Duodenal mucosa (tissue), 2 donors: ENCODE data around the gene PHACTR1.

ENCODE experiments used
- H3K27ac ChIP-seq: one replicate; pipeline ENCODE4 v1.7.0; 2013; ENCODE audit warnings: low read depth, low read length
- H3K27me3 ChIP-seq, 2 donors: one replicate each; pipeline ENCODE4 v1.7.0; 2013; ENCODE audit warnings: low read length in 2 of 2, control low read depth in 1 of 2; ENCODE audit not compliant: insufficient read depth in 2 of 2, control insufficient read depth in 1 of 2
- H3K36me3 ChIP-seq, 2 donors: one replicate each; pipeline ENCODE4 v1.7.0; 2013; ENCODE audit warnings: low read length in 2 of 2, control low read depth in 1 of 2; ENCODE audit not compliant: insufficient read depth in 2 of 2, control insufficient read depth in 1 of 2
- H3K4me1 ChIP-seq, 2 donors: one replicate each; pipeline ENCODE4 v1.7.0; 2013; ENCODE audit warnings: low read length in 2 of 2, control low read depth in 1 of 2; ENCODE audit not compliant: insufficient read depth in 2 of 2, control insufficient read depth in 1 of 2
- H3K4me3 ChIP-seq, 2 donors: one replicate each; pipeline ENCODE4 v1.7.0; 2013; ENCODE audit warnings: low read length in 2 of 2, low read depth in 1 of 2
- H3K9ac ChIP-seq, 2 donors: one replicate each; pipeline ENCODE4 v1.7.0; 2013; ENCODE audit warnings: low read length in 2 of 2, low read depth in 1 of 2
- H3K9me3 ChIP-seq, 2 donors: one replicate each; pipeline ENCODE4 v1.7.0; 2013; ENCODE audit warnings: low read length in 2 of 2, control low read depth in 1 of 2; ENCODE audit not compliant: control insufficient read depth in 1 of 2

Gene PHACTR1

GRCh38 chr6:13247627-13248026, 531.1 kb downstream of the PHACTR1 start:
- Histone ChIP-seq H3K4me3 (no peak overlapping the region), H3K36me3 (no peaks in the 10 kb centered on the region), H3K27ac (no peak overlapping the region), H3K9me3 (no peaks in the 10 kb centered on the region), H3K9ac (no peak overlapping the region), H3K4me1 (no peaks in the 10 kb centered on the region), H3K27me3 (no peaks in the 10 kb centered on the region)

GRCh38 chr6:13248053-13248452, 531.5 kb downstream of the PHACTR1 start:
- H3K4me3 ChIP-seq, result no peak overlapping the region
- H3K27me3 ChIP-seq, result no peaks in the 10 kb centered on the region
- no peak overlapping the region for H3K9ac ChIP-seq
- H3K27ac ChIP-seq, result no peak overlapping the region
- H3K4me1 ChIP-seq, result no peaks in the 10 kb centered on the region
- H3K36me3 ChIP-seq, result no peaks in the 10 kb centered on the region
- H3K9me3 ChIP-seq, result no peaks in the 10 kb centered on the region

GRCh38 chr6:13248584-13248985, 532.0 kb downstream of the PHACTR1 start:
- Histone ChIP-seq H3K27ac (no peak overlapping the region), H3K4me3 (no peak overlapping the region), H3K9ac (no peak overlapping the region), H3K36me3 (no peaks in the 10 kb centered on the region), H3K27me3 (no peaks in the 10 kb centered on the region), H3K4me1 (no peaks in the 10 kb centered on the region), H3K9me3 (no peaks in the 10 kb centered on the region)

GRCh38 chr6:13248994-13249393, 532.4 kb downstream of the PHACTR1 start:
- Histone ChIP-seq H3K9ac (no peak overlapping the region), H3K9me3 (no peaks in the 10 kb centered on the region), H3K27me3 (no peaks in the 10 kb centered on the region), H3K4me3 (no peak overlapping the region), H3K36me3 (no peaks in the 10 kb centered on the region), H3K27ac (no peak overlapping the region), H3K4me1 (no peaks in the 10 kb centered on the region)

- Histone ChIP-seq H3K4me3 (no peak overlapping the region), H3K36me3 (no peaks in the 10 kb centered on the region), H3K9me3 (no peaks in the 10 kb centered on the region), H3K9ac (no peak overlapping the region), H3K27me3 (no peaks in the 10 kb centered on the region), H3K27ac (no peak overlapping the region), H3K4me1 (no peaks in the 10 kb centered on the region)
These were observed 533.2 kb downstream of the PHACTR1 start for GRCh38 chr6:13249817-13250216.

GRCh38 chr6:13250703-13251102, 534.1 kb downstream of the PHACTR1 start:
- Histone ChIP-seq H3K27me3 (no peaks in the 10 kb centered on the region), H3K4me1 (no peaks in the 10 kb centered on the region), H3K9ac (no peak overlapping the region), H3K36me3 (no peaks in the 10 kb centered on the region), H3K9me3 (no peaks in the 10 kb centered on the region), H3K27ac (no peak overlapping the region), H3K4me3 (no peak overlapping the region)

GRCh38 chr6:13251242-13251641, 534.7 kb downstream of the PHACTR1 start:
- H3K27ac ChIP-seq, result no peak overlapping the region
- H3K9me3 ChIP-seq, result peaks cover 0 to 3% of the 10 kb centered on the region in 2 donors
- no peaks in the 10 kb centered on the region for H3K4me1 ChIP-seq
- H3K27me3 ChIP-seq, result no peaks in the 10 kb centered on the region
- no peaks in the 10 kb centered on the region for H3K36me3 ChIP-seq
- H3K9ac ChIP-seq, result no peak overlapping the region
- H3K4me3 ChIP-seq, result no peak overlapping the region

- H3K36me3 ChIP-seq, result no peaks in the 10 kb centered on the region
- no peaks in the 10 kb centered on the region for H3K4me1 ChIP-seq
- no peak overlapping the region for H3K4me3 ChIP-seq
- no peaks in the 10 kb centered on the region for H3K27me3 ChIP-seq
- peaks cover 0 to 3% of the 10 kb centered on the region in 2 donors for H3K9me3 ChIP-seq
- no peak overlapping the region for H3K9ac ChIP-seq
- no peak overlapping the region for H3K27ac ChIP-seq
These were observed 536.2 kb downstream of the PHACTR1 start for GRCh38 chr6:13252790-13253189.

GRCh38 chr6:13253272-13253671, 536.7 kb downstream of the PHACTR1 start:
- H3K4me3 ChIP-seq, result no peak overlapping the region
- H3K9ac ChIP-seq, result no peak overlapping the region
- no peaks in the 10 kb centered on the region for H3K36me3 ChIP-seq
- H3K9me3 ChIP-seq, result peaks cover 0 to 3% of the 10 kb centered on the region in 2 donors
- no peaks in the 10 kb centered on the region for H3K27me3 ChIP-seq
- H3K4me1 ChIP-seq, result no peaks in the 10 kb centered on the region
- H3K27ac ChIP-seq, result no peak overlapping the region

- Histone ChIP-seq H3K36me3 (no peaks in the 10 kb centered on the region), H3K4me3 (no peak overlapping the region), H3K9ac (no peak overlapping the region), H3K4me1 (no peaks in the 10 kb centered on the region), H3K27me3 (no peaks in the 10 kb centered on the region), H3K9me3 (peaks cover 0 to 3% of the 10 kb centered on the region in 2 donors), H3K27ac (no peak overlapping the region)
These were observed 539.9 kb downstream of the PHACTR1 start for GRCh38 chr6:13256266-13257001.
